Esophagus muscularis mucosa (tissue), 4 donors: ENCODE data around the gene AP2B1.

Experiments used
- EP300 ChIP-seq: sonication (generic); formaldehyde crosslinking; IDR thresholded peaks from one replicate; pipeline ENCODE4 v1.6.1; 2017; ENCODE audit warnings: antibody characterized with exemption
- POLR2A ChIP-seq: fragments of 450-650 bp; IDR thresholded peaks from one replicate; pipeline ENCODE4 v1.6.1; 2017; ENCODE audit warnings: antibody characterized with exemption, moderate library complexity, mild to moderate bottlenecking, low read depth
- POLR2AphosphoS5 ChIP-seq, 2 donors: sonication (generic); formaldehyde crosslinking; IDR thresholded peaks; one replicate each; pipeline ENCODE4 v1.6.1; 2017; ENCODE audit warnings: antibody characterized with exemption in 2 of 2
- TF ChIP-seq, protein P1 (sequence below), 3 experiments: fragments of 200-600 bp in 2 of 3; fragments of 450-650 bp in 1 of 3; sonication (generic) in 2 of 3; IDR thresholded peaks; one replicate each; pipeline ENCODE4 v1.5.1; 2017 to 2019; ENCODE audit warnings: antibody characterized with exemption in 3 of 3, mild to moderate bottlenecking in 2 of 3, moderate library complexity in 1 of 3

DNA sequence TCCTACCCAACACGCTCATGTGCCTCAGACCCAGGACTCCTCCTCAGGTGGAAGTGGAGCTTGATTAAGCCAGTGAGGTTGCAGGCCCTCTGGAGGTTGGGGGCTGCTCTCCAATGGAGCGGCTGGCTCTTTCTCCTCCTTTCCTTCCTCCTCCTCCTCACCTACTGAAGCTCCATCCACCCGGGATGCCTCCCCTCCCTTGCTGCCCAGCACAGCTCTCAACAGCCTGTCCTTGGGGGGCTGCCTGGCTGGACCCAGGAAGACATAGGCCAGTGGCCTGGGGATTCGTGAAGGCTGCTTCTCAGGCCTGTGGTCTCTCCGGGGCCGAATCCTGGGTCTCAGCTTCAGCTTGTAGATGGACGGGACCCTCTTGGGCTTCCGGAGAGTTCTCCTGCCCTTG lies 157.7 kb downstream of the AP2B1 start:
- TF ChIP-seq, protein P1, sequence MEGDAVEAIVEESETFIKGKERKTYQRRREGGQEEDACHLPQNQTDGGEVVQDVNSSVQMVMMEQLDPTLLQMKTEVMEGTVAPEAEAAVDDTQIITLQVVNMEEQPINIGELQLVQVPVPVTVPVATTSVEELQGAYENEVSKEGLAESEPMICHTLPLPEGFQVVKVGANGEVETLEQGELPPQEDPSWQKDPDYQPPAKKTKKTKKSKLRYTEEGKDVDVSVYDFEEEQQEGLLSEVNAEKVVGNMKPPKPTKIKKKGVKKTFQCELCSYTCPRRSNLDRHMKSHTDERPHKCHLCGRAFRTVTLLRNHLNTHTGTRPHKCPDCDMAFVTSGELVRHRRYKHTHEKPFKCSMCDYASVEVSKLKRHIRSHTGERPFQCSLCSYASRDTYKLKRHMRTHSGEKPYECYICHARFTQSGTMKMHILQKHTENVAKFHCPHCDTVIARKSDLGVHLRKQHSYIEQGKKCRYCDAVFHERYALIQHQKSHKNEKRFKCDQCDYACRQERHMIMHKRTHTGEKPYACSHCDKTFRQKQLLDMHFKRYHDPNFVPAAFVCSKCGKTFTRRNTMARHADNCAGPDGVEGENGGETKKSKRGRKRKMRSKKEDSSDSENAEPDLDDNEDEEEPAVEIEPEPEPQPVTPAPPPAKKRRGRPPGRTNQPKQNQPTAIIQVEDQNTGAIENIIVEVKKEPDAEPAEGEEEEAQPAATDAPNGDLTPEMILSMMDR (IDR thresholded peaks at IDR 0.05), result no peak
- TF ChIP-seq POLR2AphosphoS5 (IDR thresholded peaks at IDR 0.05) (no peak), POLR2A (no peak), EP300 (no peak)
